ENCODE results near the gene FAM241A. TPM values are rescaled to one million over a fixed set of nuclear protein-coding genes. Genes with fewer than 3 reads are reported as not detected.

The FAM241A gene
- total RNA-seq, 2 donors from 2014 or later, result 2.0 to 2.6 TPM

DNA sequence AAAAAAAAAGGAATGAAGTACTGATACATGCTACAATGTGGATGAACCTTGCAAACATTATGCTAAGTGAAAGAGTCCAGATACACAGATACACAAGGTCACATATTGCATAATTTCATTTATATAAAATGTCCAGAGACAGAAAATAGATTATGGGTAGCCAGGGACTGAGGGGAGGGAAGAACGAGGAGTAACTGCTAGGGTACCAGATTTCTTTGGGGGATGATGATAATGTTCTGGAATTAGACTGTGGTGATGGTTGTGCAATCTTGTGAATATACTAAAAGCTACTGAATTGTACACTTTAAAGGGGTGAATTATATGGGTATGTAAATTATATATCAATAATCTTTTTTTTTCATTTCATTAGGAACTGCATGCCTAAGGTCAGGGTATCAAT is 65.5 kb downstream of the FAM241A start:
- ATAC-seq, result no peak
- WGBS, 2 donors, result 47 to 50% methylated on average over 1 of the region's 1 CpG
- intact Hi-C loops (cut with DNase I), result no loop called here

DNA sequence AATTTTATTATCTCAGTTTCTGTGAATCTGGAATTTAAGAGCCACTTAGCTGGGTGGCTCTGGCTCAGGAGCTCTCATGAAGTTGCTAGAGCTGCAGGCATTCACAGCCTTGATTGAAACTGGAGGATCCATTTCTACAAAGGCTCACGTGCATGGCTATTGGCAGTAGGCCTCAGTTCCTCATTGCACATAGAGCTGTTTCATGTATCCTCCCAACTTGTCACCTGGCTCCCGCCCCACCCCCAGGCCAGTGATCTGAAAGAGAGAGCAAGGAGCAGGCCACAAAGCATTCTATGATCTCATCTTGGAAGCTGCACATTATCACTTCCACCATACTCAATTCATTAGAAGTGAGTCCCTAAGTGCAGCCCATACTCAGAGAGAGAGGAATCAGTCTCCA is 67.8 kb downstream of the FAM241A start:
- no peak overlapping the region for H3K27ac ChIP-seq
- intact Hi-C loops (cut with DNase I), result no loop called here
- no peak overlapping the region for H3K4me3 ChIP-seq
- WGBS, 2 donors, result 54 to 63% methylated on average over 2 of the region's 2 CpGs
- H3K9me3 ChIP-seq, result no peaks in the 10 kb centered on the region
- no peaks in the 10 kb centered on the region for H3K4me1 ChIP-seq
- no peaks in the 10 kb centered on the region for H3K36me3 ChIP-seq (replicated peaks in 1 of 2; ENCODE audit: insufficient read depth in 1 of 2, low read depth in 2 of 2)
- ATAC-seq (no peak), DNase-seq (no peak)
- TF ChIP-seq, protein P1, sequence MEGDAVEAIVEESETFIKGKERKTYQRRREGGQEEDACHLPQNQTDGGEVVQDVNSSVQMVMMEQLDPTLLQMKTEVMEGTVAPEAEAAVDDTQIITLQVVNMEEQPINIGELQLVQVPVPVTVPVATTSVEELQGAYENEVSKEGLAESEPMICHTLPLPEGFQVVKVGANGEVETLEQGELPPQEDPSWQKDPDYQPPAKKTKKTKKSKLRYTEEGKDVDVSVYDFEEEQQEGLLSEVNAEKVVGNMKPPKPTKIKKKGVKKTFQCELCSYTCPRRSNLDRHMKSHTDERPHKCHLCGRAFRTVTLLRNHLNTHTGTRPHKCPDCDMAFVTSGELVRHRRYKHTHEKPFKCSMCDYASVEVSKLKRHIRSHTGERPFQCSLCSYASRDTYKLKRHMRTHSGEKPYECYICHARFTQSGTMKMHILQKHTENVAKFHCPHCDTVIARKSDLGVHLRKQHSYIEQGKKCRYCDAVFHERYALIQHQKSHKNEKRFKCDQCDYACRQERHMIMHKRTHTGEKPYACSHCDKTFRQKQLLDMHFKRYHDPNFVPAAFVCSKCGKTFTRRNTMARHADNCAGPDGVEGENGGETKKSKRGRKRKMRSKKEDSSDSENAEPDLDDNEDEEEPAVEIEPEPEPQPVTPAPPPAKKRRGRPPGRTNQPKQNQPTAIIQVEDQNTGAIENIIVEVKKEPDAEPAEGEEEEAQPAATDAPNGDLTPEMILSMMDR (IDR thresholded peaks at IDR 0.05), result no peak
- no peak for TF ChIP-seq POLR2A (IDR thresholded peaks at IDR 0.05)
- no peaks in the 10 kb centered on the region for H3K27me3 ChIP-seq

More for the DNA sequence above, 65.5 kb downstream of the FAM241A start:
- DNase-seq, result no peak
- Histone ChIP-seq H3K27ac (no peak overlapping the region), H3K27me3 (no peaks in the 10 kb centered on the region), H3K36me3 (replicated peaks in 1 of 2; ENCODE audit: insufficient read depth in 1 of 2, low read depth in 2 of 2) (no peaks in the 10 kb centered on the region), H3K4me3 (no peak overlapping the region), H3K9me3 (no peaks in the 10 kb centered on the region), H3K4me1 (no peaks in the 10 kb centered on the region)
- no peak for TF ChIP-seq POLR2A (IDR thresholded peaks at IDR 0.05)
- TF ChIP-seq, protein P1 (IDR thresholded peaks at IDR 0.05), result no peak

DNA sequence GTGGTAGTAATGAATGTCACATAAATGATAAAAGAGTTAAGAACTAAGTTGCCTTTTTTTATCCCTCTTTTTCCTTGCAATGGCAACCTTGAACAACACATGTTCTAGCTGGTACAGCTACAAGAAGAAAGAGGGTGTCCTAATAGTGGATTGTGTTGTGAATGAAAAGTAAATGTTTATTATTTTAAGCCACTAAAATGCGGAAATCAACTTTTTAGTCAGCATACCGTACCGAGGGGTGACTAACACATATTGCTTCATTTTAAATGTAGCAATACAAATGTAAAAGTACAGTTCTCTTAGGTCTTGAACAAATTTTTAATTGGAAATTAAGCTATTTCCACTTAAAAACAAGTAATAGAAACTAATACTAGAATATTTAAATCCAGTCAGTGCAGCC is 68.6 kb downstream of the FAM241A start:
- no peaks in the 10 kb centered on the region for H3K9me3 ChIP-seq
- H3K27ac ChIP-seq, result no peak overlapping the region
- intact Hi-C loops (cut with DNase I), result no loop called here
- H3K27me3 ChIP-seq, result no peaks in the 10 kb centered on the region
- DNase-seq (no peak), ATAC-seq (no peak)
- no peaks in the 10 kb centered on the region for H3K36me3 ChIP-seq (replicated peaks in 1 of 2; ENCODE audit: insufficient read depth in 1 of 2, low read depth in 2 of 2)
- 72 to 78% methylated on average over 3 of the region's 3 CpGs for WGBS, 2 donors
- H3K4me1 ChIP-seq, result no peaks in the 10 kb centered on the region
- no peak for TF ChIP-seq POLR2A (IDR thresholded peaks at IDR 0.05)
- H3K4me3 ChIP-seq, result no peak overlapping the region

DNA sequence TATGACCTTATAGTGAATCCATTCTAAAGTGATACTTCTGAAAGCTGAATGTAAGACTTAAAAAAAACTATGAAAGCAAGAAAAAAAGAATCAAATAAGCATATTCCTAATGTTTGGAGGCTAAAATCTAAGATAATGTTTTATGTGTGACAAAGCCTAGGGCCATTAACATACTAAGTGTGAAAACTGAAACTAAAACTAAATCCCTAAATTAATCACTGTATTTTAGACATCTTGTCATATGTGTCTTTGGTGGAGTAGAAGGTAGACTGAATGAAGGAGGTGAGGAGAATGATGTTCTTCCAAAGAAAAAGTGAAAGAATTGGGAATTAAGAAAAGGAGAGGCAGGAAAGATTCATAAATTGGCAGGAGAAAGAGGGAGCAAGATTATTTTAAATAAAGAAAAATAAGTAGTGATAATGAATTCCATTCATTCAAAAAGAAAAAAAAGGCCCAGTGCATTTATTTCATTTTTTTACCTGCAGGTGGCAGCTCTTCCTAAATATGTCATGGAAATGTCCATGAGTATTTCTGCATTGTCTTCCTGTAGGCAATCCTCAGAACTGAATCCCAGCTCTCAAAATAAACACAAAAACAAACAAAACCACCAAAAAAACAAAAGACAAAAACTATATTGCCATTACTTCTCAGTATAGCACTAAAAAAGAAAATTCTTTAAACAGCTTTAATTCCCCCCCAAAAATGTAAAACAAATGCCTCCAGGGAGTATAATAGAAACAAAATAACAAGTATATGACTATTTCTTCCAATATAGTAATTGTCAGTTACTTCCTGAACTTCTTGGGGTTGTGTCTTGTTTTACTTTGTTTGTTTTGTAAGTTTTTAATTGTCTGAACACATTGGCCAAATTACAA is 69.4 kb downstream of the FAM241A start:
- Histone ChIP-seq H3K27ac (no peak overlapping the region), H3K36me3 (replicated peaks in 1 of 2; ENCODE audit: insufficient read depth in 1 of 2, low read depth in 2 of 2) (no peaks in the 10 kb centered on the region), H3K4me3 (no peak overlapping the region), H3K4me1 (no peaks in the 10 kb centered on the region), H3K27me3 (no peaks in the 10 kb centered on the region), H3K9me3 (no peaks in the 10 kb centered on the region)
- ATAC-seq (no peak), DNase-seq (no peak)
- TF ChIP-seq, protein P1 (IDR thresholded peaks at IDR 0.05), result peak in 6 of 7 experiments; percentile 52 to 78 (median 66)
- no peak for TF ChIP-seq POLR2A (IDR thresholded peaks at IDR 0.05)
- intact Hi-C loops (cut with DNase I), result no loop called here

DNA sequence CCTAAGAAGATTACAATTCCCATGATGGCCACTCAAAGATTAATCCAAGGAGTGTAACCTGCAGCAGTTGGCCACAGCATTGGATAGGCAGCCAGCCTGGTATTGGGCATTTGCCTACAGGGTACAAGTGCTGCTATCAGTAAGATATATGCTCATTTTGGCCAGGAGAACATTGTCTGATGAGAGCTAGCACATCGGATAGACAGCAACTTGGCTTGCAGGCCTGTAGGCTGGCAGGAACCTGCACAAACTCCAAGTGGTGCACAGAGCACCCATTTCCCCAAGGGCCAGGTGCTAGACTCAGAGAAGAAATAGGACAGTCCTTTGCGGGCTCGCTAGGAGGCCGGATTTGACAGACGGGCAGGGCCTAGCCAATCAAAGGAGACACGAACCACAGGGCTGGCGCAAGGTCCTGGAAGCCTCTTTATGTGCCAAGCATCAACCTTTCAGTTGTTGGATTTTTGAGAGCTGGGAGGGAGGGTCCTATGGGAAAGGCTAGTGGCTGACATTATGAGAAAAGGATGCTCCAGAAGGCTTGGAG is 74.6 kb downstream of the FAM241A start:
- Histone ChIP-seq H3K27me3 (no peaks in the 10 kb centered on the region), H3K36me3 (replicated peaks in 1 of 2; ENCODE audit: insufficient read depth in 1 of 2, low read depth in 2 of 2) (no peaks in the 10 kb centered on the region), H3K4me1 (no peaks in the 10 kb centered on the region), H3K9me3 (no peaks in the 10 kb centered on the region), H3K27ac (no peak overlapping the region), H3K4me3 (no peak overlapping the region)
- WGBS, 2 donors, result 79 to 86% methylated on average over 7 of the region's 7 CpGs
- intact Hi-C loops (cut with DNase I), result no loop called here
- TF ChIP-seq POLR2A (IDR thresholded peaks at IDR 0.05), result no peak
- TF ChIP-seq, protein P1 (IDR thresholded peaks at IDR 0.05), result no peak
- ATAC-seq (no peak), DNase-seq (no peak)

All from body of pancreas (tissue), 4 donors.